H1 (cell line): Measurements from ENCODE around the gene BSCL2. TPM values are rescaled to one million over a fixed set of nuclear protein-coding genes. Genes with fewer than 3 reads are reported as not detected.
A peak's percentile ranks its signal among the peaks of the same experiment; 100 is the strongest.

ENCODE experiments used
- CTCF ChIA-PET: fragments of 300-600 bp; sonication (Branson Sonifier 250); formaldehyde crosslinking; loops from one replicate; lab custom pipeline; 2021; ENCODE audit not compliant: partially characterized antibody; lab: Charles Lee
- POLR2A ChIA-PET: fragments of 300-600 bp; sonication (Branson Sonifier 250); formaldehyde crosslinking; loops from one replicate; lab custom pipeline; 2021; ENCODE audit warnings: inconsistent platforms; ENCODE audit not compliant: partially characterized antibody; lab: Charles Lee
- DNase-seq, 2 experiments: peaks; one replicate each; pipeline versions ENCODE4 v3.0.0 to v3.0.0-alpha.2; 2010 to 2022; ENCODE audit warnings: low spot score in 2 of 2, low read depth in 1 of 2, mixed read lengths in 1 of 2
- FAIRE-seq: peaks from 2 replicates; lab custom pipeline; 2011; peaks lifted over from hg19 to GRCh38; lab: Jason Lieb, UNC
- H2AFZ ChIP-seq: 2 replicates; pipeline ENCODE4 v1.8.1; 2012; ENCODE audit warnings: low read length, inconsistent platforms
- H2AK5ac ChIP-seq: 2 replicates; pipeline ENCODE4 v1.6.1; 2013; ENCODE audit warnings: low read depth, low read length
- H2BK120ac ChIP-seq: replicated peaks from 2 replicates; pipeline ENCODE3; 2013; ENCODE audit warnings: low read depth, low read length, inconsistent platforms
- H2BK12ac ChIP-seq: 2 replicates; pipeline ENCODE4 v1.6.1; 2013; ENCODE audit warnings: low read depth, low read length
- H2BK15ac ChIP-seq: 2 replicates; pipeline ENCODE4 v1.6.1; 2013; ENCODE audit warnings: low read length
- H2BK20ac ChIP-seq: 2 replicates; pipeline ENCODE4 v1.6.1; 2013; ENCODE audit warnings: low read length
- H2BK5ac ChIP-seq: 2 replicates; pipeline ENCODE4 v1.6.1; 2013; ENCODE audit warnings: low read depth, low read length
- H3K14ac ChIP-seq: 2 replicates; pipeline ENCODE4 v1.6.1; 2013; ENCODE audit warnings: inconsistent platforms; ENCODE audit not compliant: insufficient read length
- H3K18ac ChIP-seq: 2 replicates; pipeline ENCODE4 v1.6.1; 2013; ENCODE audit warnings: low read length; ENCODE audit errors: extremely low read depth
- H3K23ac ChIP-seq: 2 replicates; pipeline ENCODE4 v1.6.1; 2013; ENCODE audit warnings: inconsistent platforms; ENCODE audit not compliant: insufficient read length
- H3K23me2 ChIP-seq: 2 replicates; pipeline ENCODE4 v1.6.1; 2013; ENCODE audit warnings: low read depth, low read length
- H3K27ac ChIP-seq: 2 replicates; pipeline ENCODE4 v1.6.1; 2011; ENCODE audit warnings: low read depth, low read length, inconsistent platforms
- H3K27me3 ChIP-seq, 4 experiments: replicated peaks in 1 of 4; 1 replicate in 1 of 4; 2 replicates in 3 of 4; pipeline versions ENCODE4 v1.6.1 to v1.8.1; 2011 to 2013; ENCODE audit warnings: low read length in 3 of 4, mild to moderate bottlenecking in 3 of 4, inconsistent platforms in 2 of 4, mixed read lengths in 2 of 4, moderate library complexity in 1 of 4; ENCODE audit not compliant: control insufficient read depth in 3 of 4, insufficient read depth in 3 of 4; ENCODE audit errors: extremely low read depth in 1 of 4
- H3K36me3 ChIP-seq, 4 experiments: 2 replicates each; pipeline versions ENCODE4 v1.6.1 to v1.8.1; 2011 to 2013; ENCODE audit warnings: mild to moderate bottlenecking in 4 of 4, low read length in 3 of 4, moderate library complexity in 2 of 4, control low read depth in 1 of 4, inconsistent platforms in 1 of 4; ENCODE audit not compliant: insufficient read depth in 4 of 4, control insufficient read depth in 2 of 4
- H3K4ac ChIP-seq: replicated peaks from 2 replicates; pipeline ENCODE3; 2013; ENCODE audit warnings: low read length, low read depth, mixed read lengths, inconsistent platforms; ENCODE audit not compliant: insufficient read length
- H3K4me1 ChIP-seq, 4 experiments: replicated peaks in 1 of 4; 1 replicate in 1 of 4; 2 replicates in 3 of 4; pipeline versions ENCODE4 v1.6.1 to v1.8.1; 2011 to 2013; ENCODE audit warnings: low read length in 3 of 4, inconsistent platforms in 2 of 4, mixed read lengths in 1 of 4; ENCODE audit not compliant: insufficient read depth in 4 of 4, control insufficient read depth in 3 of 4
- H3K4me2 ChIP-seq, 2 experiments: 2 replicates each; pipeline versions ENCODE4 v1.6.1 to v1.8.1; 2011 to 2013; ENCODE audit warnings: low read depth in 2 of 2, low read length in 2 of 2, control low read depth in 1 of 2, inconsistent platforms in 1 of 2, mild to moderate bottlenecking in 1 of 2; ENCODE audit not compliant: insufficient read depth in 1 of 2
- H3K4me3 ChIP-seq, 4 experiments: fragments of 200-600, 300-600 bp in 1 of 4; sonication (generic), shearing (Covaris generic), sonication (Bioruptor Twin) in 1 of 4; 2 replicates each; pipeline versions ENCODE4 v1.5.1 to v1.8.1; 2011 to 2016; ENCODE audit warnings: low read length in 4 of 4, low read depth in 3 of 4, control low read depth in 2 of 4, inconsistent platforms in 2 of 4, mild to moderate bottlenecking in 2 of 4, mixed read lengths in 1 of 4, moderate library complexity in 1 of 4; ENCODE audit not compliant: insufficient read depth in 2 of 4; ENCODE audit errors: extremely low read depth in 1 of 4
- H3K56ac ChIP-seq: replicated peaks from 2 replicates; pipeline ENCODE3; 2013; ENCODE audit warnings: low read depth, mild to moderate bottlenecking, mixed read lengths, low read length, inconsistent platforms; ENCODE audit not compliant: insufficient read length
- H3K79me1 ChIP-seq: 2 replicates; pipeline ENCODE4 v1.6.1; 2013; ENCODE audit warnings: low read depth, low read length, control low read depth
- H3K79me2 ChIP-seq, 2 experiments: 2 replicates each; pipeline versions ENCODE4 v1.6.1 to v1.8.1; 2012 to 2013; ENCODE audit warnings: low read length in 2 of 2, mild to moderate bottlenecking in 2 of 2, inconsistent platforms in 1 of 2; ENCODE audit not compliant: insufficient read depth in 2 of 2, control insufficient read depth in 1 of 2
- H3K9ac ChIP-seq, 4 experiments: replicated peaks in 1 of 4; 1 replicate in 1 of 4; 2 replicates in 3 of 4; pipeline versions ENCODE4 v1.6.1 to v1.8.1; 2011 to 2013; ENCODE audit warnings: low read depth in 3 of 4, low read length in 3 of 4, control low read depth in 2 of 4, mild to moderate bottlenecking in 2 of 4, moderate library complexity in 2 of 4, inconsistent platforms in 1 of 4; ENCODE audit errors: extremely low read depth in 1 of 4
- H3K9me3 ChIP-seq, 2 experiments: 2 replicates each; pipeline versions ENCODE4 v1.6.1 to v1.8.1; 2012 to 2013; ENCODE audit warnings: mild to moderate bottlenecking in 2 of 2, moderate library complexity in 2 of 2, control low read depth in 1 of 2, inconsistent platforms in 1 of 2, low read depth in 1 of 2, low read length in 1 of 2, mixed read lengths in 1 of 2; ENCODE audit not compliant: insufficient read depth in 2 of 2
- H4K20me1 ChIP-seq, 2 experiments: replicated peaks in 1 of 2; 2 replicates each; pipeline versions ENCODE3 to v1.8.1; 2011 to 2013; ENCODE audit warnings: inconsistent platforms in 2 of 2, low read length in 2 of 2, mild to moderate bottlenecking in 1 of 2; ENCODE audit not compliant: insufficient read depth in 2 of 2, control insufficient read depth in 1 of 2
- H4K5ac ChIP-seq: 2 replicates; pipeline ENCODE4 v1.6.1; 2013; ENCODE audit warnings: low read length, low read depth, mixed read lengths, inconsistent platforms; ENCODE audit not compliant: insufficient read length
- H4K8ac ChIP-seq: 2 replicates; pipeline ENCODE4 v1.8.0; 2013; ENCODE audit warnings: mild to moderate bottlenecking, moderate library complexity, low read length, inconsistent platforms; ENCODE audit not compliant: insufficient read depth; ENCODE audit errors: extremely low read depth
- H4K91ac ChIP-seq: replicated peaks from 2 replicates; pipeline ENCODE3; 2013; ENCODE audit warnings: low read length, mixed read lengths, inconsistent platforms; ENCODE audit not compliant: insufficient read length
- BACH1 ChIP-seq: IDR thresholded peaks from 2 replicates; pipeline ENCODE4 v1.6.1; 2012; ENCODE audit warnings: low read length, improper control_type of control experiment
- CTBP2 ChIP-seq: IDR thresholded peaks from 2 replicates; pipeline ENCODE4 v1.7.0; 2011; ENCODE audit warnings: borderline replicate concordance, mild to moderate bottlenecking, moderate library complexity, mixed read lengths, low read length; ENCODE audit not compliant: insufficient read depth, insufficient read length
- CTCF ChIP-seq, 3 experiments: IDR thresholded peaks; 1 replicate in 2 of 3; 2 replicates in 1 of 3; pipeline versions ENCODE4 v1.5.1 to v1.6.1; 2011; ENCODE audit warnings: low read length in 3 of 3, mild to moderate bottlenecking in 3 of 3, inconsistent platforms in 2 of 3, low read depth in 1 of 3, moderate library complexity in 1 of 3; ENCODE audit not compliant: insufficient read depth in 1 of 3; ENCODE audit errors: control extremely low read depth in 1 of 3
- JUN ChIP-seq: IDR thresholded peaks from 2 replicates; pipeline ENCODE4 v1.6.1; 2011; ENCODE audit warnings: low read depth, mild to moderate bottlenecking, improper control_type of control experiment, low read length
- POU5F1 ChIP-seq: IDR thresholded peaks from 2 replicates; pipeline ENCODE4 v1.6.1; 2011; ENCODE audit warnings: low read depth, mild to moderate bottlenecking, low read length, moderate library complexity
- RAD21 ChIP-seq, 2 experiments: IDR thresholded peaks in 1 of 2; conservative IDR thresholded peaks in 1 of 2; 2 replicates each; pipeline ENCODE4 v1.6.1; 2011; ENCODE audit warnings: low read depth in 2 of 2, low read length in 2 of 2, improper control_type of control experiment in 1 of 2, inconsistent platforms in 1 of 2, mild to moderate bottlenecking in 1 of 2, moderate library complexity in 1 of 2
- TBP ChIP-seq: IDR thresholded peaks from 2 replicates; pipeline ENCODE4 v1.6.1; 2011; ENCODE audit warnings: low read depth, low read length, improper control_type of control experiment
- WGBS, 2 experiments: shearing (Covaris generic) in 1 of 2; methylation state at CpG; one replicate each; pipeline versions ENCODE4 v1.1.6 to v1.1.7; 2013 to 2015; ENCODE audit warnings: low lambda C conversion rate in 2 of 2, mixed read lengths in 2 of 2, inconsistent platforms in 1 of 2, low coverage in 1 of 2, missing lambda C conversion rate in 1 of 2; ENCODE audit not compliant: insufficient replicate concordance in 2 of 2, insufficient coverage in 1 of 2, insufficient read length in 1 of 2; ENCODE audit errors: extremely low coverage in 1 of 2, missing lambda C conversion rate in 1 of 2; 5-methylcytosine and 5-hydroxymethylcytosine counted together
- polyA plus RNA-seq, 7 experiments: library from polyadenylated mRNA; depleted of rRNA in 3 of 7; stranded (reverse) in 5 of 7; unstranded in 2 of 7; fragments of >200 nt in 5 of 7; fragments of 200-250 nt in 2 of 7; gene quantifications; 1 replicate in 5 of 7; 2 replicates in 1 of 7; 4 replicates in 1 of 7; pipeline versions ENCODE4 v1.2.1 to v1.2.3, GENCODE V29; 2011 to 2013; ENCODE audit warnings: missing spikeins in 2 of 7, mixed read lengths in 2 of 7
- total RNA-seq: library from RNA; stranded (reverse); fragmentation: NEBNext Ultra II Directional; extraction: Animal tissue kit (Norgen Biotek cat#: 25700); gene quantifications from 2 replicates; pipeline ENCODE4 v1.2.1, GENCODE V29; 2021

BSCL2 gene
- total and polyA plus RNA-seq, 2 of the 8 experiments (the other 6 are each of a cell fraction or from before 2014, with no cell fraction given), result 59.5 to 264 TPM

GRCh38 chr11:62715150-62716130 is 8.2 kb upstream of the BSCL2 start:
- H3K23ac ChIP-seq, result no peak overlapping the region
- peaks cover 0 to 16% (median 3%) of the 10 kb centered on the region in 4 experiments; a peak in 4 of 7 replicates for H3K4me1 ChIP-seq
- H2BK15ac ChIP-seq, result no peak overlapping the region
- H4K20me1 ChIP-seq, result peaks cover 0 to 3% of the 10 kb centered on the region in 2 experiments
- H3K14ac ChIP-seq, result no peak overlapping the region
- ChIA-PET POLR2A (interaction anchor here (0.6 to 61.4 kb wide), 11 partner anchors 8 to 141 kb away, joined by 3 to 2041 read pairs (median 5); partner anchors contain the start of genes BSCL2, C11orf98, CSKMT and EEF1G), CTCF (interaction anchor here (0.7 to 4.0 kb wide), 12 partner anchors 9 to 147 kb away, joined by 3 to 26 read pairs (median 4); partner anchors contain the start of genes C11orf98, CSKMT and TAF6L)
- no peak overlapping the region for H2BK20ac ChIP-seq
- 95% methylated on average over 23 of the region's 24 CpGs; no CpG with 5 or more reads in 1 of the 2 experiments for WGBS, 2 experiments
- no peak for FAIRE-seq
- H3K9me3 ChIP-seq, result no peaks in the 10 kb centered on the region
- peaks cover 38 to 95% (median 71%) of the 10 kb centered on the region in 4 experiments for H3K36me3 ChIP-seq
- H3K79me2 ChIP-seq, result peaks cover 0 to 19% of the 10 kb centered on the region in 2 experiments; a peak in 2 of 4 replicates
- H3K4ac ChIP-seq, result no peak overlapping the region
- H2BK12ac ChIP-seq, result no peak overlapping the region
- H4K91ac ChIP-seq, result no peak overlapping the region
- H3K79me1 ChIP-seq, result no peaks in the 10 kb centered on the region; the same call in 1 of the 2 replicates
- H3K4me3 ChIP-seq, result no peak overlapping the region
- H3K27ac ChIP-seq, result no peak overlapping the region
- H2BK120ac ChIP-seq, result no peak overlapping the region
- H4K5ac ChIP-seq, result no peak overlapping the region
- H3K23me2 ChIP-seq, result no peaks in the 10 kb centered on the region
- H3K9ac ChIP-seq, result no peak overlapping the region
- H2AFZ ChIP-seq, result no peak overlapping the region
- no peak overlapping the region for H3K18ac ChIP-seq
- TF ChIP-seq TBP (no peak), RAD21 (IDR thresholded peaks at IDR 0.05 in 1 of 2, conservative IDR thresholded peaks at IDR 0.05 in 1 of 2; ENCODE audit: low read depth in 2 of 2, low read length in 2 of 2) (peak in 1 of 2 experiments; percentile 20; a peak in 1 of 4 replicates), POU5F1 (no peak), CTBP2 (no peak), CTCF (IDR thresholded peaks at IDR 0.05; ENCODE audit: control extremely low read depth in 1 of 3, insufficient read depth in 1 of 3, low read depth in 1 of 3, low read length in 3 of 3) (peak in 1 of 3 experiments; percentile 37; a peak in 2 of 4 replicates), BACH1 (no peak), JUN (no peak)
- H3K27me3 ChIP-seq, result no peaks in the 10 kb centered on the region; a peak in 1 of 7 replicates
- H2BK5ac ChIP-seq, result no peak overlapping the region
- no peak overlapping the region for H3K4me2 ChIP-seq
- no peak for DNase-seq
- no peak overlapping the region for H2AK5ac ChIP-seq
- H4K8ac ChIP-seq, result no peak overlapping the region
- no peak overlapping the region for H3K56ac ChIP-seq
